Keratinocyte (primary cell): Measurements from ENCODE around the gene EXOC3L1. TPM values are rescaled to one million over a fixed set of nuclear protein-coding genes. Genes with fewer than 3 reads are reported as not detected.

Experiments
- DNase-seq: peaks from one replicate; pipeline ENCODE4 v3.0.0-alpha.2; 2011; ENCODE audit warnings: low read depth, missing footprints, low spot score
- FAIRE-seq: peaks from 2 replicates; lab custom pipeline; 2011; peaks lifted over from hg19 to GRCh38; lab: Jason Lieb, UNC
- H2AFZ ChIP-seq: 2 replicates; pipeline ENCODE4 v1.6.0; 2012; ENCODE audit warnings: low read length, control low read depth, inconsistent platforms; ENCODE audit not compliant: control insufficient read depth
- H3K27ac ChIP-seq: 2 replicates; pipeline ENCODE4 v1.5.1; 2011; ENCODE audit warnings: low read length; ENCODE audit not compliant: control insufficient read depth, insufficient read depth
- H3K27me3 ChIP-seq: 3 replicates; pipeline ENCODE4 v1.6.0; 2011; ENCODE audit warnings: low read length; ENCODE audit not compliant: control insufficient read depth, insufficient read depth; ENCODE audit errors: extremely low read depth
- H3K36me3 ChIP-seq, 2 experiments: 2 replicates in 1 of 2; 3 replicates in 1 of 2; pipeline ENCODE4 v1.5.1; 2011; ENCODE audit warnings: low read length in 2 of 2, mild to moderate bottlenecking in 1 of 2; ENCODE audit not compliant: control insufficient read depth in 2 of 2, insufficient read depth in 2 of 2; ENCODE audit errors: extremely low read depth in 1 of 2
- H3K4me1 ChIP-seq: 3 replicates; pipeline ENCODE4 v1.5.1; 2011; ENCODE audit warnings: low read length; ENCODE audit not compliant: control insufficient read depth, insufficient read depth; ENCODE audit errors: extremely low read depth
- H3K4me2 ChIP-seq: 3 replicates; pipeline ENCODE4 v1.6.0; 2011; ENCODE audit warnings: low read depth, low read length; ENCODE audit not compliant: control insufficient read depth, insufficient read depth; ENCODE audit errors: extremely low read depth
- H3K4me3 ChIP-seq, 3 experiments: fragments of 200-600 bp in 1 of 3; sonication (generic) in 1 of 3; 2 replicates in 2 of 3; 3 replicates in 1 of 3; pipeline ENCODE4 v1.5.1; 2011 to 2016; ENCODE audit warnings: low read length in 3 of 3, mild to moderate bottlenecking in 3 of 3, control low read depth in 2 of 3, inconsistent platforms in 1 of 3, low read depth in 1 of 3, mixed read lengths in 1 of 3, mixed run types in 1 of 3, moderate library complexity in 1 of 3; ENCODE audit not compliant: control insufficient read depth in 2 of 3, insufficient read depth in 2 of 3; ENCODE audit errors: extremely low read depth in 1 of 3
- H3K79me2 ChIP-seq: 2 replicates; pipeline ENCODE4 v1.6.0; 2012; ENCODE audit warnings: low read length; ENCODE audit not compliant: control insufficient read depth, insufficient read depth
- H3K9ac ChIP-seq: 3 replicates; pipeline ENCODE4 v1.6.0; 2011; ENCODE audit warnings: low read length; ENCODE audit not compliant: control insufficient read depth, insufficient read depth; ENCODE audit errors: extremely low read depth
- H3K9me1 ChIP-seq: 3 replicates; pipeline ENCODE4 v1.6.0; 2011; ENCODE audit warnings: low read length; ENCODE audit not compliant: control insufficient read depth, insufficient read depth; ENCODE audit errors: extremely low read depth
- H3K9me3 ChIP-seq: 2 replicates; pipeline ENCODE4 v1.5.1; 2012; ENCODE audit warnings: low read depth, low read length; ENCODE audit not compliant: control insufficient read depth
- H4K20me1 ChIP-seq: 3 replicates; pipeline ENCODE4 v1.6.0; 2011; ENCODE audit warnings: low read length; ENCODE audit not compliant: control insufficient read depth, insufficient read depth; ENCODE audit errors: extremely low read depth
- CTCF ChIP-seq, 3 experiments: IDR thresholded peaks in 1 of 3; conservative IDR thresholded peaks in 1 of 3; optimal IDR thresholded peaks in 1 of 3; 2 replicates in 2 of 3; 3 replicates in 1 of 3; pipeline versions ENCODE3 to v1.5.1; 2011; ENCODE audit warnings: low read length in 3 of 3, mild to moderate bottlenecking in 3 of 3, moderate library complexity in 2 of 3, control low read depth in 1 of 3, inconsistent platforms in 1 of 3; ENCODE audit not compliant: insufficient read depth in 2 of 3; ENCODE audit errors: extremely low read depth in 1 of 3
- EZH2 ChIP-seq: IDR thresholded peaks from one replicate; pipeline ENCODE4 v1.6.1; 2012; ENCODE audit warnings: inconsistent platforms, mild to moderate bottlenecking, low read length, moderate library complexity
- dilution Hi-C: fragments of 300-500 bp; cut with MboI; formaldehyde crosslinking; loops from one replicate; pipeline ENCODE4 v1.7.0; 2020; ENCODE audit warnings: low sequenced_read_pairs; ENCODE audit not compliant: extremely low pct_ligation_motif_present
- polyA plus RNA-seq, 5 experiments: library from polyadenylated mRNA; depleted of rRNA in 3 of 5; stranded (reverse) in 3 of 5; stranded (forward) in 1 of 5; unstranded in 1 of 5; fragments of >200 nt; gene quantifications; 1 replicate in 1 of 5; 2 replicates in 3 of 5; 3 replicates in 1 of 5; pipeline versions ENCODE4 v1.2.1 to v1.2.3, GENCODE V29; 2011 to 2012; ENCODE audit warnings: missing spikeins in 2 of 5, low read depth in 1 of 5, low replicate concordance in 1 of 5

EXOC3L1 gene
- polyA plus RNA-seq, 1 donor (not counting 4 experiments of a cell fraction or from before 2014, with no cell fraction given), result not detected

- H3K4me2 ChIP-seq, result peak overlapping the region; percentile 86
- peak overlapping the region; percentile 54 to 72 (median 70) for H3K4me3 ChIP-seq
- peaks cover 18% of the 10 kb centered on the region for H3K4me1 ChIP-seq
- H3K9ac ChIP-seq, result peak overlapping the region; percentile 72
- H3K36me3 ChIP-seq, result peaks cover 37 to 39% of the 10 kb centered on the region in 2 experiments
- dilution Hi-C loops, result no loop called here
- DNase-seq, result no peak
- H3K9me3 ChIP-seq, result no peaks in the 10 kb centered on the region
- no peaks in the 10 kb centered on the region for H3K27me3 ChIP-seq
- H3K27ac ChIP-seq, result no peak overlapping the region
- H3K9me1 ChIP-seq, result peaks cover 2% of the 10 kb centered on the region
- no peaks in the 10 kb centered on the region for H4K20me1 ChIP-seq
- H3K79me2 ChIP-seq, result peaks cover 25% of the 10 kb centered on the region
- TF ChIP-seq EZH2 (no peak), CTCF (optimal IDR thresholded peaks at IDR 0.05 in 1 of 3, IDR thresholded peaks at IDR 0.05 in 1 of 3, conservative IDR thresholded peaks at IDR 0.05 in 1 of 3; ENCODE audit: extremely low read depth in 1 of 3, insufficient read depth in 2 of 3, low read length in 3 of 3) (peak in 2 of 3 experiments; percentile 19 to 61)
- H2AFZ ChIP-seq, result no peak overlapping the region
- FAIRE-seq, result no peak
Observed at GRCh38 chr16:67199808-67200198, 9.9 kb upstream of the EXOC3L1 start.

GRCh38 chr16:67199011-67199807 is 9.3 kb upstream of the EXOC3L1 start, which contains the start of gene ELMO3:
TSS of gene ELMO3 (plus strand) at chr16:67199131. CDS start at chr16:67199327, 196 bp downstream.
- dilution Hi-C loops, result no loop called here
- H2AFZ ChIP-seq, result no peak within 1 kb of the TSS
- H3K4me3 ChIP-seq, result peak within 1 kb of the TSS; percentile 54 to 72 (median 70)
- DNase-seq (no peak), FAIRE-seq (peak; percentile 51)
- peak within 1 kb of the TSS; percentile 47 for H3K27ac ChIP-seq
- H3K27me3 ChIP-seq, result no peaks in the 10 kb centered on the region
- peaks cover 31% of the 10 kb centered on the region for H3K79me2 ChIP-seq
- TF ChIP-seq CTCF (optimal IDR thresholded peaks at IDR 0.05 in 1 of 3, IDR thresholded peaks at IDR 0.05 in 1 of 3, conservative IDR thresholded peaks at IDR 0.05 in 1 of 3; ENCODE audit: extremely low read depth in 1 of 3, insufficient read depth in 2 of 3, low read length in 3 of 3) (peak; percentile 62 to 97 (median 83)), EZH2 (no peak)
- H3K9me1 ChIP-seq, result peaks cover 2% of the 10 kb centered on the region
- peaks cover 18% of the 10 kb centered on the region for H3K4me1 ChIP-seq
- H3K36me3 ChIP-seq, result peaks cover 41% of the 10 kb centered on the region in 2 experiments
- no peaks in the 10 kb centered on the region for H3K9me3 ChIP-seq
- no peaks in the 10 kb centered on the region for H4K20me1 ChIP-seq
- H3K9ac ChIP-seq, result peak within 1 kb of the TSS; percentile 72
- H3K4me2 ChIP-seq, result peak within 1 kb of the TSS; percentile 86
